Iris pigment epithelial cell (primary cell): ENCODE data around the gene SRA1.

Experiments
- DNase-seq: peaks from one replicate; pipeline ENCODE4 v3.0.0-alpha.2; 2011; ENCODE audit warnings: low read depth

The SRA1 gene

GRCh38 chr5:140570058-140570457 is 12.8 kb upstream of the SRA1 start:
- no peak for DNase-seq

DNA sequence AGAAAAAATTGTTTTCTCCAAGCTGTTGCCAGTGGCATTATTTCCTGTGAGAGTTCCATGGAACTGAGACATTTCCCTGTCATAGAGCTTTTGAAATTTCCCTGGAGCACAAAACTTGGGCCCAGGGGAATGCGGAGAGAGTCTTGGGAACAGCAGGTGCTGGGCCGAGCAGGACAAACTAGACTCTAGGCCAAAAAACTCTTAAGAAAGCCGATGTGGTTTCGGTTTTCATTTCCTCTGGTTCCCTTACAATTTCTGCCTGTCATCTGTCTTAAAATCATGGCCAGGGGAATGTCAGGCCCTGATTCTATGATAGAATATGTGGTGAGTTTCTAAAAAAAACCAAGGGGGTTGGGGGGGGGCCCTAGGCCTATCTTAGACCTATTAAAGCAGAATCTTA is 11.9 kb upstream of the SRA1 start:
- DNase-seq: peak; percentile 10

DNA sequence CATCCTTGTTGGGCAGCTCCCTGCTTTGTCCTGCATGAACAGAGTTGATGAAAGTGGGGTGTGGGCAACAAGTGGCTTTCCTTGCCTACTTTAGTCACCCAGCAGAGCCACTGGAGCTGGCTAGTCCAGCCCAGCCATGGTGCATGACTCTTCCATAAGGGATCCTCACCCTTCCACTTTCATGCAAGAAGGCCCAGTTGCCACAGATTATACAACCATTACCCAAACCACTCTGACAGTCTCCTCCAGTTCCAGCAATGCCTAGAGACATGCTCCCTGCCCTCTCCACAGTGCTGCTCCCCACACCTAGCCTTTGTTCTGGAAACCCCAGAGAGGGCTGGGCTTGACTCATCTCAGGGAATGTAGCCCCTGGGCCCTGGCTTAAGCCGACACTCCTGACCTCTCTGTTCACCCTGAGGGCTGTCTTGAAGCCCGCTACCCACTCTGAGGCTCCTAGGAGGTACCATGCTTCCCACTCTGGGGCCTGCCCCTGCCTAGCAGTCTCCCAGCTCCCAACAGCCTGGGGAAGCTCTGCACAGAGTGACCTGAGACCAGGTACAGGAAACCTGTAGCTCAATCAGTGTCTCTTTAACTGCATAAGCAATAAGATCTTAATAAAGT is 11.3 kb upstream of the SRA1 start:
- DNase-seq: no peak

- no peak for DNase-seq
Measured at GRCh38 chr5:140567871-140568270, 10.6 kb upstream of the SRA1 start.

DNA sequence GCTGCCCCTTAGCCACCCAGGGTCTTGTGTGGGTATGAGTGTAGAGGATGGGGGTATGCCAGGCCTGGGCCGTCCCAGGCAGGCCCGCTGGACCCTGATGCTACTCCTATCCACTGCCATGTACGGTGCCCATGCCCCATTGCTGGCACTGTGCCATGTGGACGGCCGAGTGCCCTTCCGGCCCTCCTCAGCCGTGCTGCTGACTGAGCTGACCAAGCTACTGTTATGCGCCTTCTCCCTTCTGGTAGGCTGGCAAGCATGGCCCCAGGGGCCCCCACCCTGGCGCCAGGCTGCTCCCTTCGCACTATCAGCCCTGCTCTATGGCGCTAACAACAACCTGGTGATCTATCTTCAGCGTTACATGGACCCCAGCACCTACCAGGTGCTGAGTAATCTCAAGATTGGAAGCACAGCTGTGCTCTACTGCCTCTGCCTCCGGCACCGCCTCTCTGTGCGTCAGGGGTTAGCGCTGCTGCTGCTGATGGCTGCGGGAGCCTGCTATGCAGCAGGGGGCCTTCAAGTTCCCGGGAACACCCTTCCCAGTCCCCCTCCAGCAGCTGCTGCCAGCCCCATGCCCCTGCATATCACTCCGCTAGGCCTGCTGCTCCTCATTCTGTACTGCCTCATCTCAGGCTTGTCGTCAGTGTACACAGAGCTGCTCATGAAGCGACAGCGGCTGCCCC is 10.0 kb upstream of the SRA1 start:
- no peak for DNase-seq

DNA sequence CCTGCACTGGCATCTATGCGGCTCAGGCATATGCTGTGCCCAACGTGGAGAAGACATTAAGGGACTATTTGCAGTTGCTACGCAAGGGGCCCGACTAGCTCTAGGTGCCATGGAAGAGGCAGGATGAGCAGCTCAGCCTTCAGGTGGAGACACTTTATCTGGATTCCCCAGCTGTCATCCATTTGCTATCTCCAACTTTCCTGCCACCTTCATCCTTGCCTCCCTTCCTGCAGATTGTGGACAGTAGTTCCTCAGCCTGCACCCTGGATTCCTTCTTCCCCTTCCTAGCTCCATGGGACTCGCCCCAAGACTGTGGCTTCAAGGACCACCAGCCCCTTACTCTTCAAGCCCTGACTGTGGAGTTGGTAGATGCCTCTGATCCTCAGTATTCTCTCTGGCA is 9.4 kb upstream of the SRA1 start:
- no peak for DNase-seq

DNA sequence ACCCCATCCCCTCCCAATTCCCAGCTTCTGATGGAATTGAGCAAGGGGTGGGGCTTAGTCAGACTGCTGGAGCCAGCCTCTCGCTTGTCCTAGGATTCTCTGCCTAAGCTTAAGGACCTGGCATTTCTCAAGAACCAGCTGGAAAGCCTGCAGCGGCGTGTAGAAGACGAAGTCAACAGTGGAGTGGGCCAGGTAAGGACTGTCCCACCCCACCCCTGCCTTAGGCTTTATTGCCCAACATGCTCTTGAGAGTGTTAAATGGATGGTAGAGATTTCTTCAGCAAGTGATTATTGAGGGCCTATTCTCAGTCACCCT is 8.5 kb upstream of the SRA1 start:
- DNase-seq: peak; percentile 10

GRCh38 chr5:140565024-140565779 is 7.9 kb upstream of the SRA1 start:
- peak; percentile 51 for DNase-seq

DNA sequence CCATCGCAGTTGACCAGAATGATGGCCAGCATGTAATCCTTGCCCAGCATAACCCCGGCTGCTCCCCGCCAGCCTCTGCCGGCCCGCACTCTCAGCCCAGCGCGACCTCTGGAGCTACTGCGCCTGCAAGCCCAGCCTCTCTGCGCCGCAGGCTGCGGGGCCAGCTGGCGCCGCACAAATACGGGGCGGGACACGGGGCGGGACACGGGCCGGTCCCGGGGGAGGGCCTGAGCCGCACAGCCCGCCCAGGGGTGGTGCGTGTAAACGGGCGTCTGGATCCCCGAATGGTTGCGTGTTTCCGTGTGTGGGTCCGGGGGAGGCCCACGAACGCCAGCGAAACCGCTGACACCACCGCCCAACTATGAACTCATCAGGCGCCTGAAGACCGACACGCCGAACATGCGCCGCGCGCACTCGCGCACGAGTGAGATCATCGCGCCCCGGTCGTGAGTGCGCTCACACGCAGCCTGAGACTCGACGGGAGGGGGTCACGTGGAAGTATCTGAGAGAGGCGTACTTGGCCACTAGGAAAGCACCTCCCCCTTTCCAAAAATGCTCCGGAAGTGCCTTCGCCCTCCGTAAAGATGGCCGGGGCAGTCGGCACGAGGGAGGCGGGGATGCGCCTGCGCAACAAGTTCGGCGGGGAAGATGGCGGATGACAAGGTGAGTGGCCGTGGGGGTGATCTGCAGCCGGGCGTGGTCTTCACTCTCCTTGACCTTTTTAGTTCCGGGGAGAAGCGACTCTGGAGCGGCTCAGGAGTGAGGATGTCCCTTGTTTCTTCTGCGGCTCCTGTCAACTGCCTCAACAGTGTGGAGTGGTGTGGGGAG is 7.1 kb upstream of the SRA1 start, which contains the start of the genes APBB3 and SLC35A4:
APBB3 (minus strand) TSS at position 403 of the 828 bp plus-strand sequence; CDS start at position 50, 353 bp downstream.
SLC35A4 (plus strand) TSS at position 633 of the 828 bp plus-strand sequence. CDS start 2,342 bp downstream, outside the sequence.
- DNase-seq: peak; percentile 100

DNA sequence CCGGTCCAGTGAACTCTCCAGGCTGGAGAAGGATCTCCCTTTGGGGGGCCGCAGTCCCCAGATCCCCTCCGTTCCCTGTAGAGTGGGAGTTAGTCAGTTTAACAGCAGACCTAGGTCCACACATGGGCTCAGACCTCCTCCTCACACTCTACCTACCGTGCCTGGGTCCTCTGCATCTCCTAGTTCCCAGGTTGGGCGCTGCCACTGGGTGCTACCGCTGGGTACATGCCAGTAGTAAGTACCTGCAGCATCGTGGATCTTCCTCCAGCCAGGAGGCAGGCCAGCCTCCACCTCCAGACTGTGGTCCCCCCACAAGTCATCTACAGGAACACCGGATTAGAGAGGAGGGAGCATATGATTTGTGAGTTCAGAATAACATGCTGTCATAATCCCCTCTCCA is 6.3 kb upstream of the SRA1 start:
- DNase-seq: no peak

DNA sequence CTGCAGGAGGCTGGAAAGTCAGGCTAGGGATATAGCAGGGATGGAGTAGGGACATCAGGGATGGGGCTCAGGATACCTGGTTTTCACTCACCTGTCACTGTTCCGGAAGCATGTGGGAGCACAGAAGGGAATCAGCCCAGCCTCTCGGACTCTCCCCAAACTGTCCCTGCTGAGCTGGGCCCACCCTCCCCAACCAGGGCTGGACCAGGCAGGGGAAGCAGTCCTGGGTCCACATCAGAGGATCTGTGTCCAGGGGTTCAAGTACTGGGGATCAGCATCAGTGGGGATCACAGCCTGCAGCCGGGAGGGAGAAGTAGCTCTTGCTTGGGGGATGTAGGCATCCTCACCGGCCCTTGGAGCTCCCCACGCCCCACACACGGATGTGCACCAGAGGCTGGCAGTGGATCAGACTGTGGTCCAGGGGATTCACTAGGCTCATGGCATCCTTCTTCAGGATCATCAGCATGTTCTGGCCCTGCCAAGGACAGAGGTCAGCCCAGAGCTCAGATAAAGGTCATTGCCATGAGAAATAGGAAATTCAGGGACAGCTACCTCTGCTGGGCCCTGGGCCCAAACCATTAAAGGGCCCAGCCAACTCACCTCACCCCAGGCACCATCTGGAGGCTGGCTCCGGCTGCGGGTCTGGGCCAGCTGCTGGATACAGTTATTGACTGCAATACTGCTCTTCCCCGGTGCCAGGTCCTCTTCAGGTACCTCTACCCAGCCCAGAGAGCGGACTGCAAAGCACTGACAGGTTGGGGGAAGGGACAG is 4.7 kb upstream of the SRA1 start:
- no peak for DNase-seq

DNA sequence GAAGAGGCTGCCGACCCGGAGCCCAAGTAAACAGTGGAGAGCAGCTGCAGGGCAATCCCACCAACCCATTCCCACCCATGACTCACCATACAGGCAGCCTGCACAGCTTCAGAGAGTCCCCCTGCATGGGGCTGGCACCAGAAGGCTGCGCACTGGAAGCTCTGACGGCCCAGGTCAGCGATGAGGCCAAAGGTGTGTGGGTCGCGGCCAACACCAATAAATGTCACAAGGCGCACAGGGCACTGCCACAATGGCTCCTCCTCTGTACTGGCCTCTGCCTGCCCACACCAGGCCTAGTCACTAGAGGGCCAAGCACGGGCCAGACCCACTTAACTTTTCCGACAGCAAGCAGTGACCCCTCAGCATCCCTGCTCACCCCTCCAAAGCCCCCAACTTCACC is 3.0 kb upstream of the SRA1 start:
- no peak for DNase-seq

DNA sequence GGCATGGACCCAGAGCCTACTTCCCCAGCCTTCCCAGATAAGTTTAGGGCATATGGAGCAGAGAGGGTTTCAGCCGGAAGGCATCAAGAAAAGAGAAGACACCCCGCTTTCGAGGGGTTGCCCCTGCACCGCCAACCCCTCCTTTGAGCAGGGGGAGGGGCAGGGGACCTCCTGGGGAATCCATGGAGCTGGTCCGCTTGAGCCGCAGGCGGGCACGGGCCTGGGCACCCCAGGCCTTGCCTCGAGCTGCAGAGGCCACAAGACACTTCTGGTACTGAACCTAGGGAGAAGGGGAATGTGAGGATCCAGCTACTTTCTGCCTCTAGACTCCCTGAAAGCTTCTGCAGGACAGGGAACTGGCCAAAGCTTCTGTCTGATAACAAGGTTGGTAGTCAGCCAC is 1.3 kb upstream of the SRA1 start:
- DNase-seq: no peak

- DNase-seq: no peak
Measured at GRCh38 chr5:140557965-140558364, 692 bp upstream of the SRA1 start.

GRCh38 chr5:140556438-140556837 is 835 bp downstream of the SRA1 start:
- DNase-seq: no peak

GRCh38 chr5:140555747-140556312 is 1.4 kb downstream of the SRA1 start:
- no peak for DNase-seq

DNA sequence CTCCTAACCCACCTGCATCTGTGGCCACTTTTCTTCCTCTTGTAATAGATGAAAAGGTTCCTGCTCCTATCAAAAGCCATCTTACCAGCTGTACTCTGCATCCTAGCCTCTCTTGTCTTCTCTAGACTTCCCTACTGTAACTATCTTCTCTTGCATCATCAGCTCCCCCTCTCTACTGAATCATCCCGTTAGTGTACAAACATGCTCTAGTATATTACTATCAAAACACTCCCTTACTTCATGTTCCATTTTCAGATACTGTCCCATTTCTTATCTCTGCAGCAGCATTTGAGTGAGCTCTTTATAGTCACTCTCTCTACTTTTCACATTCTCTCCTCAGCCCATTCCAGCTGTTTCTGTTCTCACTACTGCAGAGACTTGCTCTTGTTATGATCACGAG is 2.8 kb downstream of the SRA1 start:
- DNase-seq: peak; percentile 86

DNA sequence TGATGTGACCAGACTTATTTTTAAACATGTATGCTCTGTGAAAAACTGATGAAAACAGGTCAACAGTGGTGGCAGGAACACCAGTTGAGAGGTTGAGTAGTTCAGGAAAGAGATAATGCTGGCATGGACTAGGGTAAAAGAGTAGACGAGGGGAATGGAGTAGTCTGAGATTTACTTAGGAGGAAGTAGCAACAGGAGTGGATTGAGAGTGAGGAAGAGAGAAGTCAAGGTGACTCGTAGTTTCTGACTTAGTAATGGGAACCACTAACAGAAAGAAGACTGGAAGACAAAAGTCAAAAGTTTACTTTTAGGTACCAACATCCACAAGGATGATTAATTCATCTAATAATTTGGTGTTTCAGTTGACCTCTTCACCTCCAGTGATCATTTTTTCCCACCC is 3.6 kb downstream of the SRA1 start:
- no peak for DNase-seq

GRCh38 chr5:140551872-140552271 is 5.4 kb downstream of the SRA1 start:
- no peak for DNase-seq

GRCh38 chr5:140550147-140551079 is 6.9 kb downstream of the SRA1 start:
- DNase-seq: no peak
